ENCODE data around the gene ASCL1. TPM values are rescaled to one million over a fixed set of nuclear protein-coding genes. Genes with fewer than 3 reads are reported as not detected.

ASCL1 gene
- total RNA-seq, 2 experiments from 2014 or later = not detected

DNA sequence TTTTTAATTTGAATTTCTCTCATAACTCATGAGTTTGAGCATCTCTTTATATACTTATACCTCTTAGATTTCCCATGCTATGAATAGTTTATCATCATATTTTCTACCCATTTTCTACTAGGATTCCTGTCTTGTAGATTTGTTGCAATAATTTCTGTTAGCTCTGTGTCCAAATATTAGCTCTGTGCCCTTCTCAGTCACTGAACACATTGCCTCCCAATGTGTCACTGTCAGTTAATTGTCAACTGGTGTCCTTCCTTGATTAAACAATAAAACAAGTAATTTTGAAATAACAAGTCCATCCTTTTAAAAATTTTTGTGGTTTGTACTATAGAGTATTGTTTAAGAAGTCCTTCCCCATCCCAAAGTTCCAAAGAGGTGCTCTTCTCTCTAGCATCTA is 36.2 kb upstream of the ASCL1 start:
- CTCF ChIA-PET = no interaction called here
- DNase-seq (no peak), ATAC-seq (no peak)
- H3K27ac Mint-ChIP-seq = no peak overlapping the region
- no peaks in the 10 kb centered on the region for H3K9me3 Mint-ChIP-seq (ENCODE audit: insufficient read depth)
- H3K4me3 Mint-ChIP-seq = no peak overlapping the region
- peaks cover 6% of the 10 kb centered on the region for H3K4me1 Mint-ChIP-seq (ENCODE audit: low read depth)
- no peaks in the 10 kb centered on the region for H3K36me3 Mint-ChIP-seq (ENCODE audit: low read depth)
- POLR2A ChIA-PET = no interaction called here
- H3K27me3 Mint-ChIP-seq (ENCODE audit: low read depth) = peaks cover 3% of the 10 kb centered on the region

- H3K4me3 Mint-ChIP-seq = no peak overlapping the region
- no peaks in the 10 kb centered on the region for H3K9me3 Mint-ChIP-seq (ENCODE audit: insufficient read depth)
- no peaks in the 10 kb centered on the region for H3K4me1 Mint-ChIP-seq (ENCODE audit: low read depth)
- no peak overlapping the region for H3K27ac Mint-ChIP-seq
- ChIA-PET POLR2A (no interaction called here), CTCF (no interaction called here)
- no peaks in the 10 kb centered on the region for H3K36me3 Mint-ChIP-seq (ENCODE audit: low read depth)
- DNase-seq = no peak
- H3K27me3 Mint-ChIP-seq (ENCODE audit: low read depth) = peaks cover 2% of the 10 kb centered on the region
- ATAC-seq = no peak
These were observed 30.3 kb upstream of the ASCL1 start for GRCh38 chr12:102927220-102927619.

DNA sequence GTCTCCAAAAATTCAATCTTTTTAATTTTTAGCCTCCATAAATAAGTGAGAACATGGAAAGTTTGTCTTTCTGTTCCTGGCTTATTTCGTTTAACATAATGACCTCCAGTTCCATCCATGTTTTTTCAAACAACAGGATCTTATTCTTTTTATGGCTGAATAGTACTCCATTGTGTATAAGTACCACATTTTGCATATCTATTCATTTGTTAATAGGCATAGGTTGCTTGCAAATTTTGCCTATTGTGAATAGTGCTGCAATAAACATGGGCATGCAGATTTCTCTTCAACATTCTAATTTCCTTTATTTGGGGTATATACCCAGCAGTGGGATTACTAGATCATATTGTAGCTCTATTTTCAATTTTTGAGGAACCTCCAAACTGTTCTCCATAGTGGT is 24.3 kb upstream of the ASCL1 start:
- ATAC-seq (no peak), DNase-seq (no peak)
- Mint-ChIP-seq H3K9me3 (ENCODE audit: insufficient read depth) (no peaks in the 10 kb centered on the region), H3K27me3 (ENCODE audit: low read depth) (peaks cover 16% of the 10 kb centered on the region), H3K4me3 (no peak overlapping the region), H3K27ac (no peak overlapping the region), H3K36me3 (ENCODE audit: low read depth) (no peaks in the 10 kb centered on the region), H3K4me1 (ENCODE audit: low read depth) (no peaks in the 10 kb centered on the region)
- POLR2A ChIA-PET = no interaction called here
- CTCF ChIA-PET = no interaction called here

DNA sequence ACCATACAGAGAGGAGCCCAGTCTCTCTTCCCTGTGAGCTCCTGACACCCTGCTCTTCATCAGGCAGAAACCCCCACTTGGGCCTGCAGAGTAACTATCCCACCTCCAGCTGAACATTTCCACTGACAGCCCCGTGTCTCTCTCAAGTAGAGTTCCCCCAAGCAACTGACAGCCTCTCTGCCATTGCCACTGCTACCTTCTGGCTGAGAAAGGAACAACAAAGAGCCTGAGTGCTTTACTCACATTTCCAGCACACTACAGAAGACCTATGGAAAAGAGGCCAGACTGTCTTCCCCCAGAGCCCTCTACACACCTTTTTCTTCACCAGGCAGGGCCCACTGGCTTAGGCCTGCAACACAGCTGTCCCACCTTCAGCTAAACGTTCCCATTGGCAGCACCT is 18.4 kb upstream of the ASCL1 start:
- H3K9me3 Mint-ChIP-seq (ENCODE audit: insufficient read depth) = no peaks in the 10 kb centered on the region
- no peaks in the 10 kb centered on the region for H3K4me1 Mint-ChIP-seq (ENCODE audit: low read depth)
- H3K27ac Mint-ChIP-seq = no peak overlapping the region
- no peak for ATAC-seq
- no peak for DNase-seq
- ChIA-PET POLR2A (no interaction called here), CTCF (interaction anchor here (1.8 to 2.4 kb wide), 2 partner anchors 10 to 56 kb away, joined by 5 to 10 read pairs; no protein-coding TSS in a partner anchor)
- H3K27me3 Mint-ChIP-seq (ENCODE audit: low read depth) = peaks cover 16% of the 10 kb centered on the region
- no peaks in the 10 kb centered on the region for H3K36me3 Mint-ChIP-seq (ENCODE audit: low read depth)
- H3K4me3 Mint-ChIP-seq = no peak overlapping the region

DNA sequence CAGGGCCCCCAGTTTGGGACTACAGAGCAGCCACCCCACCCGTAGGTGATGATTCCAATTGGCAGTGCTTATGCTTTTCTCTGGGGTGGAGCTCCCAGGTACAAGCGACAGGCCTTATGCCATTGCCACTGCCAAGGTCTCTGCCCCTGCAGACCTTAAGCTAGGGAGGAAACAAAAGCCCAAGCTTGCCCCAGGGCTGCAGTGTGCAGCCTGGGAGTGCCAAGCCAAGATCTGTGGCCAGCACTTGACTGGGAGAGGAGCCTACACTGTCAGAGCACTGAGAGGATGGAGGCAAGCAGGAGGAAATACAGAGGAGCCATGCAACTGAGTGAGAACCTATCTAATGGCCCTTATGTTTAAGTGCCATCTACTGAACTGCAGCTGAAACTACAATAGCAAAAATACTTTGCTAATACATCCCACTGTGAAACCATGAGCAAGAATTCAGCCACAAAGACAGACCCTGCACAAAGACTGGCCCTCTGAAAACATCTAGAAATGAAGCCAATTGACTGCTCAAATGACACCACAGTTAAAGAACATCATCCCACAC is 17.7 kb upstream of the ASCL1 start:
- DNase-seq (no peak), ATAC-seq (no peak)
- Mint-ChIP-seq H3K9me3 (ENCODE audit: insufficient read depth) (no peaks in the 10 kb centered on the region), H3K36me3 (ENCODE audit: low read depth) (no peaks in the 10 kb centered on the region), H3K4me1 (ENCODE audit: low read depth) (no peaks in the 10 kb centered on the region), H3K4me3 (no peak overlapping the region), H3K27me3 (ENCODE audit: low read depth) (peaks cover 16% of the 10 kb centered on the region), H3K27ac (no peak overlapping the region)
- CTCF ChIA-PET = interaction anchor here (1.0 to 2.4 kb wide), 4 partner anchors 9 to 693 kb away, joined by 3 to 10 read pairs (median 4); no protein-coding TSS in a partner anchor
- POLR2A ChIA-PET = interaction anchor here (0.8 kb wide), 1 partner anchor 590 kb away, joined by 3 read pairs; no protein-coding TSS in a partner anchor

- POLR2A ChIA-PET = no interaction called here
- Mint-ChIP-seq H3K4me3 (no peak overlapping the region), H3K27ac (no peak overlapping the region), H3K9me3 (ENCODE audit: insufficient read depth) (no peaks in the 10 kb centered on the region), H3K36me3 (ENCODE audit: low read depth) (no peaks in the 10 kb centered on the region), H3K4me1 (ENCODE audit: low read depth) (peaks cover 8% of the 10 kb centered on the region), H3K27me3 (ENCODE audit: low read depth) (peaks cover 47% of the 10 kb centered on the region)
- DNase-seq (no peak), ATAC-seq (no peak)
- CTCF ChIA-PET = no interaction called here
These were observed 11.4 kb upstream of the ASCL1 start for GRCh38 chr12:102946042-102946441.

- no peak overlapping the region for H3K27ac Mint-ChIP-seq
- no peaks in the 10 kb centered on the region for H3K36me3 Mint-ChIP-seq (ENCODE audit: low read depth)
- ATAC-seq (no peak), DNase-seq (peak; percentile 64)
- POLR2A ChIA-PET = interaction anchor here (0.8 kb wide), 1 partner anchor 546 kb away, joined by 3 read pairs; the partner anchor contains the start of gene C12orf42
- CTCF ChIA-PET = interaction anchor here (0.9 to 4.8 kb wide), 16 partner anchors 9 to 684 kb away, joined by 3 to 79 read pairs (median 3); no protein-coding TSS in a partner anchor
- peaks cover 59% of the 10 kb centered on the region for H3K27me3 Mint-ChIP-seq (ENCODE audit: low read depth)
- H3K4me1 Mint-ChIP-seq (ENCODE audit: low read depth) = peaks cover 15% of the 10 kb centered on the region
- no peaks in the 10 kb centered on the region for H3K9me3 Mint-ChIP-seq (ENCODE audit: insufficient read depth)
- H3K4me3 Mint-ChIP-seq = no peak overlapping the region
These were observed 8.5 kb upstream of the ASCL1 start for GRCh38 chr12:102948941-102949352.

GRCh38 chr12:102950107-102950949 is 7.1 kb upstream of the ASCL1 start:
- POLR2A ChIA-PET = no interaction called here
- Mint-ChIP-seq H3K4me3 (peak overlapping the region; percentile 3), H3K9me3 (ENCODE audit: insufficient read depth) (no peaks in the 10 kb centered on the region), H3K27me3 (ENCODE audit: low read depth) (peaks cover 70% of the 10 kb centered on the region), H3K4me1 (ENCODE audit: low read depth) (peaks cover 23% of the 10 kb centered on the region), H3K36me3 (ENCODE audit: low read depth) (no peaks in the 10 kb centered on the region), H3K27ac (no peak overlapping the region)
- DNase-seq (no peak), ATAC-seq (no peak)
- CTCF ChIA-PET = interaction anchor here (0.7 to 4.8 kb wide), 6 partner anchors 10 to 598 kb away, joined by 3 to 79 read pairs (median 4); no protein-coding TSS in a partner anchor

DNA sequence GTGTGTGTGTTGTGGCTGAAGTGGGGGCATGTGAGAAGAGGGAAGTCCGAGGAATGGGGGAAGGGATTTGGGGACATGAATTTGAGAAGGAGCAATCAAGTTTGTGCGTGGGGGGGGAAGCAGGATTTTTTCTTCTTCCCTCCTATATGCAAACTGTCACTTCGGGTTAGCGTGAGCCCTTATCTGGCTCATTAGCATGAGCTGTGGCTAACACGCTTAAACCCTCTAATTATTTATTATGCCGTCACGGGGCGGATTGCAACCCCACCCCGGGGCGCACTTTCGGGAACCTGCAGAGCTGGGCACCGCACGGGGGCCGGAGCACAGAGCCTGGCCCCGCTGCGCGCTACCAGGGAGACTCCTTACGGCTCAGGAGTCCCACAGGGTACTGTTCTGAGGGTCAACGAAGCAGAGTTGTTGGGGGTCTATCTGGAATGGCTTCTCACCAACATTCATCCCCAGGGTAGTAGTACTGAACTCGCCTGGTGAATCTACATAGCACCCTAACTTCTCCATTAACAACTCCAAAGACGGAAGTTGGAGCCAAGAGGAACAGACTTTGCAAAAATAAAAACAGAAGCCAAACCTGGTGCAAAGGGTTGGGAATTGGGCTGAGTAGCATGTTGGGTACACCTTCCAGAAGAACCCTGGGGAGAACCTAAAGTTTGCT is 6.4 kb upstream of the ASCL1 start:
- DNase-seq = no peak
- H3K4me1 Mint-ChIP-seq (ENCODE audit: low read depth) = peaks cover 26% of the 10 kb centered on the region
- H3K27me3 Mint-ChIP-seq (ENCODE audit: low read depth) = peaks cover 77% of the 10 kb centered on the region
- no peaks in the 10 kb centered on the region for H3K9me3 Mint-ChIP-seq (ENCODE audit: insufficient read depth)
- no peak overlapping the region for H3K27ac Mint-ChIP-seq
- H3K4me3 Mint-ChIP-seq = peak overlapping the region; percentile 3
- ATAC-seq = no peak
- CTCF ChIA-PET = interaction anchor here (1.0 to 4.8 kb wide), 4 partner anchors 10 to 597 kb away, joined by 3 to 79 read pairs (median 4); no protein-coding TSS in a partner anchor
- POLR2A ChIA-PET = no interaction called here
- no peaks in the 10 kb centered on the region for H3K36me3 Mint-ChIP-seq (ENCODE audit: low read depth)

DNA sequence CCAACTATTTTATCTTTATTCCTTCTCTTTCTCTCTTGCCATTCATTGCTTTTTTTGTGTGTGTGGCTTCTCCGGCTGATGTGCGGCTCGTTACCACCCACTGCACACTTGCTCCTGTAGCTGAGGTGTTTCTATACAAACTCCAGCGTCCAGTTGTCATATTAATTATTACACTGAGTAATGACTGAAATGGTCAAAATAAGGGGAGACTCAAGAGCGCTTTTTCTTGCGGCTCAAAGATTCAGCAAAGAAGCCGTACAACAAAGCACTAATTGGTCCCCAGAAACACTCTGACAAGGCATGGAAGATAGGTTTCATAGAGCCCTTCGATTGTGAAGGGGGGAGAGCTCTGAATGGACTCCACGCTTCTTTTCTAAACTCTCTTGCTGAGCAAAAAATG is 5.6 kb upstream of the ASCL1 start:
- POLR2A ChIA-PET = no interaction called here
- CTCF ChIA-PET = no interaction called here
- Mint-ChIP-seq H3K4me3 (no peak overlapping the region), H3K9me3 (ENCODE audit: insufficient read depth) (no peaks in the 10 kb centered on the region), H3K36me3 (ENCODE audit: low read depth) (no peaks in the 10 kb centered on the region), H3K27me3 (ENCODE audit: low read depth) (peaks cover 82% of the 10 kb centered on the region), H3K4me1 (ENCODE audit: low read depth) (peaks cover 29% of the 10 kb centered on the region), H3K27ac (no peak overlapping the region)
- ATAC-seq = no peak
- DNase-seq = no peak

GRCh38 chr12:102953221-102953620 is 4.3 kb upstream of the ASCL1 start:
- Mint-ChIP-seq H3K27ac (no peak overlapping the region), H3K9me3 (ENCODE audit: insufficient read depth) (no peaks in the 10 kb centered on the region), H3K4me3 (no peak overlapping the region), H3K27me3 (ENCODE audit: low read depth) (peaks cover 80% of the 10 kb centered on the region), H3K36me3 (ENCODE audit: low read depth) (no peaks in the 10 kb centered on the region), H3K4me1 (ENCODE audit: low read depth) (peaks cover 39% of the 10 kb centered on the region)
- CTCF ChIA-PET = no interaction called here
- ATAC-seq = no peak
- no peak for DNase-seq
- POLR2A ChIA-PET = no interaction called here

GRCh38 chr12:102954134-102954533 is 3.3 kb upstream of the ASCL1 start:
- DNase-seq (peak; percentile 33), ATAC-seq (peak; percentile 59)
- ChIA-PET CTCF (no interaction called here), POLR2A (no interaction called here)
- Mint-ChIP-seq H3K4me3 (no peak overlapping the region), H3K4me1 (ENCODE audit: low read depth) (peaks cover 43% of the 10 kb centered on the region), H3K27ac (no peak overlapping the region), H3K36me3 (ENCODE audit: low read depth) (no peaks in the 10 kb centered on the region), H3K9me3 (ENCODE audit: insufficient read depth) (no peaks in the 10 kb centered on the region), H3K27me3 (ENCODE audit: low read depth) (peaks cover 81% of the 10 kb centered on the region)
